ENCODE measurements around the gene KIF20A. TPM values are rescaled to one million over a fixed set of nuclear protein-coding genes. Genes with fewer than 3 reads are reported as not detected.

The KIF20A gene
- total RNA-seq, 1 donor from 2014 or later, result not detected

DNA sequence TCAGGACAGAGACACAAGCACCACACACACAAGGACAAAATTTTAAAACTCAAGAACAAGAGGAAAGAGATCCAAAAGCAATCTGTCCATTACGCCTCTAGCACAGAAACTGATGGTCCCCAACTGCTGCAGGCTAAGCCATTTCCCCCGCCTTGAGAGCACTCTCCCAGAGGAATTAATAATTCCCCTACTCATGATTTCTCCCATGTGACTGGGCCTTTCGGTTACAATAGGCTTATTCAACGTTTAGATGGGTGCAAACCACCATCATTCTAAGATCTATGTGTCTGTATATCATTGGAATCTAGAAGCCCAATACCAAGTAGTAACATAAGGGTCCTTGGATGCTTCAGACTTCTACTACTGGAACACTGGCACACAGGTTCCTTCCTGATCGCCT, 19.2 kb upstream of the KIF20A start:
- no peak overlapping the region for H3K4me3 ChIP-seq
- DNase-seq (ENCODE audit: low spot score in 2 of 2), result no peak
- H3K4me1 ChIP-seq, result no peaks in the 10 kb centered on the region
- H3K27me3 ChIP-seq, result no peaks in the 10 kb centered on the region
- H3K27ac ChIP-seq, result no peak overlapping the region
- TF ChIP-seq, protein P1, sequence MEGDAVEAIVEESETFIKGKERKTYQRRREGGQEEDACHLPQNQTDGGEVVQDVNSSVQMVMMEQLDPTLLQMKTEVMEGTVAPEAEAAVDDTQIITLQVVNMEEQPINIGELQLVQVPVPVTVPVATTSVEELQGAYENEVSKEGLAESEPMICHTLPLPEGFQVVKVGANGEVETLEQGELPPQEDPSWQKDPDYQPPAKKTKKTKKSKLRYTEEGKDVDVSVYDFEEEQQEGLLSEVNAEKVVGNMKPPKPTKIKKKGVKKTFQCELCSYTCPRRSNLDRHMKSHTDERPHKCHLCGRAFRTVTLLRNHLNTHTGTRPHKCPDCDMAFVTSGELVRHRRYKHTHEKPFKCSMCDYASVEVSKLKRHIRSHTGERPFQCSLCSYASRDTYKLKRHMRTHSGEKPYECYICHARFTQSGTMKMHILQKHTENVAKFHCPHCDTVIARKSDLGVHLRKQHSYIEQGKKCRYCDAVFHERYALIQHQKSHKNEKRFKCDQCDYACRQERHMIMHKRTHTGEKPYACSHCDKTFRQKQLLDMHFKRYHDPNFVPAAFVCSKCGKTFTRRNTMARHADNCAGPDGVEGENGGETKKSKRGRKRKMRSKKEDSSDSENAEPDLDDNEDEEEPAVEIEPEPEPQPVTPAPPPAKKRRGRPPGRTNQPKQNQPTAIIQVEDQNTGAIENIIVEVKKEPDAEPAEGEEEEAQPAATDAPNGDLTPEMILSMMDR (IDR thresholded peaks at IDR 0.05), result no peak
- intact Hi-C loops (cut with DNase I), result no loop called here
- H3K9me3 ChIP-seq, result no peaks in the 10 kb centered on the region
- peaks cover 80 to 87% of the 10 kb centered on the region in 2 donors for H3K36me3 ChIP-seq

DNA sequence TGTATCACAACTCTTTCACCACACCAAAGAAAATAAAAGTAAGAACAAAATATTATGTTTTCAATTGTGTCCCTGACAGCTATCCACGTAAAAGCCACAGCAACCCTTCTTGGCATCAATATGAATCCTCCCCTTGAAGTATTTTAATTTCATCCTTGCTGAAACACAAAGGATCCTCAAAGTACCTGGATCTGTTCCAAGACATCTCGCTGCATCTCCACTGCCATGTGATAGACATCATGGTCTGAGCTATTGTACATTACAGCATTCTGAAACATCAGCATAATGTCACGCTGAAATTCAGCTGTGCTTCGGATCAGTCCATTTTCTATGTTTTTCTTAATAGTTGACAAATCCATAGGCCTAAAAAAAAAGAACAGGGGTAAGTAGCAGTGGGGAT, 18.2 kb upstream of the KIF20A start:
- H3K4me3 ChIP-seq, result no peak overlapping the region
- DNase-seq (ENCODE audit: low spot score in 2 of 2), result no peak
- no peak overlapping the region for H3K27ac ChIP-seq
- intact Hi-C loops (cut with DNase I), result no loop called here
- H3K4me1 ChIP-seq, result no peaks in the 10 kb centered on the region
- H3K36me3 ChIP-seq, result peaks cover 91 to 97% of the 10 kb centered on the region in 2 donors
- TF ChIP-seq, protein P1 (IDR thresholded peaks at IDR 0.05), result no peak
- H3K27me3 ChIP-seq, result no peaks in the 10 kb centered on the region
- H3K9me3 ChIP-seq, result no peaks in the 10 kb centered on the region

DNA sequence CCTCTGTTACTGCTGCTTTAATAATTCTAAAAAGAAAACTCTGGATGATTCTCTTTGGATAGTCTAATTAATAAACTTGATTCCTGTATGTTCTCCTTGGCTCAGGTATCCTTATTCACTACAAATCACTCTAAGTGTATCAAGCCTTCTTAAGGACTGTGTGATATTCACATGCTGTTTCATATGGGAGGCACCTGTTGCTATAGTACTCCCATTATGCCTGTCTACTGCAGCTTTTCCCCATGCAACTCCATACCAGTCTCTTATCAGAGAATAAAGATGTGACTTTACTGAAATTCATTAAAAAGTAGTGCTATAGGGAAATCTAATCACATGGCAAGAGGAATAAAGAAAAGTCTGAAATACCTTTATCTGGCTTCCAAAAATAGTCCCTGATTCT, 15.2 kb upstream of the KIF20A start:
- Histone ChIP-seq H3K27me3 (no peaks in the 10 kb centered on the region), H3K36me3 (peaks cover 94 to 100% of the 10 kb centered on the region in 2 donors), H3K27ac (no peak overlapping the region), H3K9me3 (no peaks in the 10 kb centered on the region), H3K4me1 (no peaks in the 10 kb centered on the region), H3K4me3 (no peak overlapping the region)
- intact Hi-C loops (cut with DNase I), result no loop called here
- TF ChIP-seq, protein P1 (IDR thresholded peaks at IDR 0.05), result no peak
- no peak for DNase-seq (ENCODE audit: low spot score in 2 of 2)

DNA sequence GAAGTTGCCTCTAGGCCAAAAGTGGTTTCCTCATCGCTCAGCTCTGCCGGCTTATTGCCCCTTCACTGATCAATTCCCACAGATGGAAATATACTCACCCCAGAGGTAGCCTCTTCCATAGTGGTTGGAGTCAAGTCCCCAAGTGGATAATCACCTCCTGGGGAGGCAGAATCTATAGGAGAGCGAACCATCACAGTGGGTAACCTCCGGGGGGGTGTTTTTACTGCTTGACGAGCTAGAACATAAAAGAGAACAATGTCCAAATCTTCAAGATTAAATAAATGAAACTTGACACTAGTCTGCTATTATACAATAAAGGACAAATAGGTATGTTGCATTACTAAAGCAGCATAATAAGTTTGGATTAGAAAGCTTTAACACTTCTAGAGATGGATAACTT, 9.8 kb upstream of the KIF20A start:
- no peak overlapping the region for H3K4me3 ChIP-seq
- H3K9me3 ChIP-seq, result no peaks in the 10 kb centered on the region
- TF ChIP-seq, protein P1 (IDR thresholded peaks at IDR 0.05), result no peak
- H3K36me3 ChIP-seq, result peaks cover 85 to 98% of the 10 kb centered on the region in 2 donors
- no peaks in the 10 kb centered on the region for H3K27me3 ChIP-seq
- intact Hi-C loops (cut with DNase I), result no loop called here
- H3K27ac ChIP-seq, result no peak overlapping the region
- DNase-seq (ENCODE audit: low spot score in 2 of 2), result no peak
- no peaks in the 10 kb centered on the region for H3K4me1 ChIP-seq

DNA sequence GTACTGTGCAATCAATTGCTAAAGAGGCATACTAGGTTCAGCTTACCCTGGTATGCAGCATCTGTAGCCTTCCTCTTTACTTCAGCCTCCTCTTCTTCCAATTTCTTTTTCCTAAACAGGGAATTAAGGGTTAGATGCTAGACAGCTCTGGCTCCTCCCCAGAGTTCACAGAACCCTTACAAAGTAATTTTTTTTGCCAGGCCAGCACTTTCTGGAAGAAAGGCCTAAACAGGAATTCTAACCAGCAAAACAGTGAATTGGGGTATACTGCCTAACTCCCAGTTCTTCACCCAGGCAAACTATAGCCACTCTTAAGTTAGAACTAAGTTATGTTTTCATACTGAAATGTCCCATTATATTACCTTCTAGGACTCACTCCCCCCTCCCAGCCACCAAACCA, 8.6 kb upstream of the KIF20A start:
- H3K27me3 ChIP-seq, result no peaks in the 10 kb centered on the region
- H3K4me3 ChIP-seq, result no peak overlapping the region
- intact Hi-C loops (cut with DNase I), result no loop called here
- peaks cover 85 to 98% of the 10 kb centered on the region in 2 donors for H3K36me3 ChIP-seq
- H3K9me3 ChIP-seq, result no peaks in the 10 kb centered on the region
- no peaks in the 10 kb centered on the region for H3K4me1 ChIP-seq
- no peak for DNase-seq (ENCODE audit: low spot score in 2 of 2)
- H3K27ac ChIP-seq, result no peak overlapping the region
- TF ChIP-seq, protein P1 (IDR thresholded peaks at IDR 0.05), result no peak

All from ascending aorta (tissue), 2 donors.